GM12864 (cell line): ENCODE measurements around the gene BIRC2.
"Not testable (repeated sequence)": the region's sequence is repeated elsewhere in the genome, so short reads cannot be mapped to it uniquely, and the experiment has no call there.

Experiments
- DNase-seq: peaks from one replicate; pipeline ENCODE4 v3.0.0-alpha.2; 2011; ENCODE audit warnings: low read depth
- H3K4me3 ChIP-seq: 2 replicates; pipeline ENCODE4 v1.5.1; 2011; ENCODE audit warnings: mild to moderate bottlenecking, low read depth, low read length, control low read depth
- CTCF ChIP-seq: IDR thresholded peaks from 2 replicates; pipeline ENCODE4 v1.5.1; 2011; ENCODE audit warnings: low read depth, mild to moderate bottlenecking, moderate library complexity, low read length, control low read depth, inconsistent platforms; ENCODE audit errors: missing control alignments

The BIRC2 gene

GRCh38 chr11:102346748-102347461 lies at the start of gene BIRC2:
TSS of gene BIRC2 (plus strand) at chr11:102347214. CDS start at chr11:102349855, 2,641 bp downstream.
- peak; percentile 75 for TF ChIP-seq CTCF
- peak; percentile 55 for DNase-seq
- H3K4me3 ChIP-seq, result peak within 1 kb of the TSS; percentile 86

- H3K4me3 ChIP-seq, DNase-seq: not testable (repeated sequence)
Observed at GRCh38 chr11:102300837-102301236, 46.2 kb upstream of the BIRC2 start.

GRCh38 chr11:102302241-102302640 lies 44.8 kb upstream of the BIRC2 start:
- DNase-seq, result no peak
- no peak for TF ChIP-seq CTCF
- no peak overlapping the region for H3K4me3 ChIP-seq

- no peak overlapping the region for H3K4me3 ChIP-seq
- no peak for TF ChIP-seq CTCF
- DNase-seq, result no peak
Observed at GRCh38 chr11:102304686-102305085, 42.3 kb upstream of the BIRC2 start.

- TF ChIP-seq CTCF, result no peak
- H3K4me3 ChIP-seq, result no peak overlapping the region
- DNase-seq, result no peak
Observed at GRCh38 chr11:102305352-102306047, 41.5 kb upstream of the BIRC2 start.

- TF ChIP-seq CTCF, result peak; percentile 7
- no peak for DNase-seq
- no peak overlapping the region for H3K4me3 ChIP-seq
Observed at GRCh38 chr11:102306048-102306597, 40.9 kb upstream of the BIRC2 start.

GRCh38 chr11:102306817-102307726 lies 39.9 kb upstream of the BIRC2 start:
- no peak for DNase-seq
- no peak overlapping the region for H3K4me3 ChIP-seq
- no peak for TF ChIP-seq CTCF
